Embryonic facial prominence (tissue), 1 donor: ENCODE measurements around the gene RNU1-1.
"Not testable (repeated sequence)": the region's sequence is repeated elsewhere in the genome, so short reads cannot be mapped to it uniquely, and the experiment has no call there.

Source experiments
- DNase-seq: peaks from one replicate; pipeline ENCODE4 v3.0.0-alpha.2; 2016; ENCODE audit errors: extremely low spot score

RNU1-1 gene

DNA sequence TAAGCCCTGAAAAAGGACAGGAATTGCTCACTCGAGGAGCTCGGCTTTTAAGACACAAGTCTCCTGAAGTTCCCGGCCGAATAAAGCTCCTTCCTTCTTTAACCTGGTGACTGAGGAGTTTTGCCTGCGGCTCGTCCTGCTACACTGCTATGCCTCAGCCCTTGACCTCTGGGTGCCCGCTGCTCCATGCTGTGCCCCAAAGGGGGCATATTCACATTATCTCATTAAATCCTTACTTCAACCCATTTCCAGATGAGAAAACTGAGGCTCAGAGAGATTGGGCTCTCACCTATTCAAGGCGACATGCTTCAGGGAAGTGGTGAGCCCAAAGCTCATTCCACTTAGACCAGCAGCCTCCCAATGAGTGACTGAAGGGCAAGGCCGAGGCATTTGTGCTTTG lies 20.4 kb downstream of the RNU1-1 start:
- not testable (repeated sequence) for DNase-seq

DNA sequence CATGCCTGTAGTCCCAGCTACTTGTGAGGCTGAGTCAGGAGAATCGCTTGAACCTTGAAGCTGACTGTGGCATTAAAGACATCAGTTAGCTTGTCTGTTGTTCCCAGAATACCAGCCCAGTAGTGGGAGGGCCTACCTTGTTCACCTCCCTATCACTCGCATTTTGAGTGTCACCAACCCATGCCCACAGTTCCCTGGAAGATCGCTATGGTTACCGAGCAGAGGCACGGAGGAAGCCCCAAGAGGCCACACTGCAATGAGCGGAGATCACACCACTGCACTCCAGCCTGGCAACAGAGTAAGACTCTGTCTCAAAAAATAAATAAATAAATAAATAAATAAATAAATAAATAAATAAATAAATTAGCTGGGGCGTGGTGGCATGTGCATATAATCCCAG lies 21.1 kb downstream of the RNU1-1 start:
- DNase-seq, result not testable (repeated sequence)

DNA sequence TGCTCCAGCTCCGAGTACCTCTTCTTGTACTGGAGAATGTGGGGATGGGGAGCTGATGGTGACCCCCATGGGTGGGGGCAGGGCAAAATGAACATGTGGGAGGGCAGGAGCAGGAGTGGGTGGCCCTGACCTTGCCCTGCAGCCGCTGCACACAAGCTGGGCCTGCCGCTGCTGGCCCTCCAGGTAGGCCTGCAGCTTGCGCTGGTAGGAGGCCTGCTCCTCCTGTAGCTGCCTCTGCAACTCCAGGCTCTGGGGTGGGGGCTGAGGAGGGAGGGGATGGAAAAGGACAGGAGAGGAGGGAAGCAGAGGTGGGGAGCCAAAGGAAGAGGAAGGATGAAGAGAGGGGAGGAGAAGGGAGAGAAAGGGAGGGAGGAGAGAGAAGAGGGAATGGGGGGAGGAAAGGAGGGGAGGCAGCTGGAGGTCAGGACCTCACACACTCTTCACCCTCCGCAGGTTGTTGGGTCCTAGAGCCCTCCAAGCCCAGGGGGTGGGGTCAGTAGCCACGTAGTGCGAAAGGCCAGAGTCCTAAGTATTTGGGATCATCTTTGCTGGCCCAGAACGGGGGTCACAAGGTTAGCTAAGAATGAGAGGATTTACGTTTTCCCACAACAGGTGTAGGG lies 22.9 kb downstream of the RNU1-1 start:
- no peak for DNase-seq

DNA sequence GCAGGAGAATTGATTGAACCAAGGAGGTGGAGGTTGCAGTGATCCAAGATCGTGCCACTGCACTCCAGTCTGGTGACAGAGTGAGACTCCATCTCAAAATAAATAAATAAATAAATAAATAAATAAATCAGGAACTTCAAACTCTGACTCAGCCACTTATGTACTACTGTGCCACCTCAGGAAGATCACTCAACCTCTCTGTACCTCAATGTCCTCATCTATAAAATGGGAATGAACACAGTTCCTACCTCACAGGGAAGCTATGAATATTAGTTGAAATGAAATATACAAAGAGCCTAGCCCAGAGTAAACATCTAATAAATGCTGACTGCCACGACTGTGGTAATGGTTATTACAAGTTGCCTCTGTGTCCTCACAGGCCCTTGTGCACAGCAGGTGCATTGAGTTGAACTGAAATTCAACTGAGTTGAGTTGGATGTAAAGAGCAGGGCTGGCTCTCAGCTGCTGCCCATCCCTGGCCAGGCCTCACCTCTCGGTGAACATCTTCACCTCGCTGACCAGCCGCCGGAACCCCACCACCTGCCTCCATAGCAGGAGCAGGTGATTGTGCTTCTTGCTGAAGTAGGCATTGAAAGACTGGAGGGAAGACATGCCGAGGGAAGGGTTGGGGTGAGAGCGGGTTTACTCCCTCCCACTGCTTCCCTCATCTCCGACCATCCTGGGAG lies 24.7 kb downstream of the RNU1-1 start:
- DNase-seq, result not testable (repeated sequence)

DNA sequence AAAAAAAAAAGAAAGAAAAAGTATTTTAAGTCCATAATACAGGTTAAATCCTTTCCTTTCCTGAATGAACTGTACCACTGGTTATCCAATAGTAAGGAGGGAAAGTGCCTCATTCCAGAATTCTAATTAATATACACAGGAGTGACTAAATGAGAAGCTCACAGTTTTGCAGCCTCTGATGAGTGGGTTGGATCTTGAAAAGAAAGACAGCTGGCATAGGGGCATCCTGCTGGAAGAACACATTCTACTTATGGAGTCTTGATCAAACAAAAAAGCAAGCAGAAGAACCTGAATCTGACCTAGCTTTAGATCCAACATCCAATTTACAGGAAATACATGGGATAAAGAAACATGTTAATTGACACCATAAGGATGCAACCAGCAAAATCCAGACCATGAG lies 27.1 kb downstream of the RNU1-1 start:
- not testable (repeated sequence) for DNase-seq

DNA sequence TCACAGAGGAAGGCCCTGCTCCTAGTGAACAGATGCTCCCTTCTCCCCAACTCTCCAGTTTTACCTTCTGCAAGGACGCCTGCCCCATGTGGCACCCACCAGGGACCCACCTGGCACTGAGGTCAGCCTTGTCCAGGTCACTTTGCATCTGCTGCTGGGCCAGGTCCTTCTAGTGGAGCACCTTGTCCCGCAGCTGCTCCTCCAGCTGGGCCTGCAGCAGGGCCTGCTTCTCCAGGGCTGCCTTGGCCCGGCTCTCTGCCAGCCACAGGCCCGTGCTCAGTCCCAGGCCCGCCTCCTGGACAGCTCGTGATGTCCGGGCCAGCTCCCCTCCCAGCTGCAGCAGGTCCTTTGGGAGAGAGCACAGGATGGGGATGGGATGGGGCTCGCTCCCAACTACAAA lies 27.8 kb downstream of the RNU1-1 start:
- not testable (repeated sequence) for DNase-seq

DNA sequence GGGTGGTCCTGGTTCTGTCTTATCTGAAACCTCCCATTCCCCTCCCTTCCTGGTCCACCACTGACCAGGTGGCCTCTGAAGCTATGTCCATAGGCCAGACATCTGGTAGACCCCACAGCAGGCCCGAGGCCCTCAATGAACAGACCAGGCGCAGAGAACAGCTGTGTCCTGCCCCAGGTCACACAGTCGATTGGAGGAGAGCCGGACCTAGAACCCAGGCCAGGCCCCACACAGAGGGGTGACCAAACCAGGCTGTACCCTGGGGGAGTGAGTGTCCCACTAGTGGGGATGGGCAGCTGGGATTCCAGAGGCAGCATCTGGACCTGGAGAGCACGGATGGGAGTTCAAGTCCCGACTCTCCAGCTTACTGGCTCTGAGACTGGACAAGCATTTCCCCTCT lies 29.2 kb downstream of the RNU1-1 start:
- DNase-seq, result no peak

DNA sequence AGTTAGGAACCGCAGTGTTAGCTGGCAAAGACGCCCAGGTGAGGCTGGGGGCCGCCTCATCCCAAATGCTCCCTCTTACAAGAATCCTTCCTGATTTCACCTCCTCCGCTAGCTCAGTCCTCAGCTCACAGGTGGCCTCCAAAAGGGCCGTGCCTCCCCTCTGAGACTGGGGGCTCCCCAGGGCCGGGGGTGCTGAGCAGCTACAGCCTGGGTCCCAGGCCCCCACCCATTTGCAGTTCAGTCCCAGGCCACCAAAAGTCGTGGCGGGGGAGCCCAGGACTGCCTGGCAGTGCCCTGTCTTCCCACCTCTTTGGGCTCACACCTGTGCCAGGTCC lies 29.6 kb downstream of the RNU1-1 start:
- DNase-seq, result no peak

DNA sequence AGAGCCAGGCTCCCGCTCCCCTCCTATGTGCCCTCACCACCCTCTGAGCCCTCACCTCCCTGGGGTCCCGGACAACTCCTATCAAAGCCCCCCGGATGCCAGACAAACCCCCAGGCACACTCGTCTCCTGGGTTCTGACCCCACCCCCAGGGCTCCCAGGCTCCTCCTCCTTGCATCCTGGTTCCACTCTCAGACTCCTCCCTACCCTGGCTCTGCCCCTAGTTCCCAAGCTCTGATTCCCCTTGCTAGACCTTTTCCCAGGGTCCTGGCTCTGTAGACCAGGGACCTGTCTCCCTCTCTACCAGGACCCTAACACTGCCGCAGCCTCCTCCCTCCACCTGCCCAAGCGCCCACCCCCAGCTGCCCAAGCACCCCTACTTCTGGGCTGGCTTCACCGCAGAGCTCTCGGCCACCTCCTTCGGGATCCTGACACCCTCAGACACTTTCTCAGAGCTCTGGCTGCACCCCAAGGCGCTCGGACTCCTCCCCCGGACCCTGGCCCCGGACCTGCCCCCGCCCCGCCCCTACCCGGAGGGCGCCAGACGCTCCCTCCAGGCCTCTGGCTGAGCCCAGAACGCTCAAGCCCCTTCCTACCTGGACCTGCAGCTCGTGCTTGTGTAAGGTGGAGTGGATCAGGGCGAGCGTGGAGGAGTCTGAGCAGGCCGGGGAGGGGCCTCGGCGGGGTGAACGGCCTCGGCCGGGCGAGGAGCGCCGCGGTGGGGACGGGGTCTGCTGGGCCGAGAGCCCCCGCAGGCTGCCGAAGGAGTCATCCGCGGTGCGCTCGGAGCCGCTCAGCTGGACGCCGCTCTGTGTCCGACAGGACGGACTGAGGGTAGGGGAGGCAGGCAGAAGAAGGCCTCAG lies 30.2 kb downstream of the RNU1-1 start:
- DNase-seq, result not testable (repeated sequence)

DNA sequence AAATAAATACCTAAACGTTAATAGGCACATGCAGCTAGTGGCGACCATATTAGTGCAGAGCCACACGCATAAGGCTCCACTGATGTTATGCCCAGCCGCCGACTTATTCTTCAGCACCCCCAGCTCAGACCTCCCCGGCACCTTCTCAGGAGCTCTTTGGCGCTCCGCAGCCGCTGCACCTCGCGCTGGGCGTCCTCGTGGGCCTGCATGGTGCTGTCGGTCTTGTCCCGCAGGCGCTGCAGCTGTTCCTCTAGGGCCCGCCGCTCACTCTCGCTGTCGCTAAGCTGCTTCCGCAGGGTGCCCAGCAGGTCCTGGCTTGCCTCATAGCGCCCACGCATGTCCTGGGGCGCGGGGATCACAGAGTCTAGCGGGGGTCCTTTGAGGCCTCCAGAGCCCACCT lies 30.9 kb downstream of the RNU1-1 start:
- DNase-seq, result not testable (repeated sequence)

DNA sequence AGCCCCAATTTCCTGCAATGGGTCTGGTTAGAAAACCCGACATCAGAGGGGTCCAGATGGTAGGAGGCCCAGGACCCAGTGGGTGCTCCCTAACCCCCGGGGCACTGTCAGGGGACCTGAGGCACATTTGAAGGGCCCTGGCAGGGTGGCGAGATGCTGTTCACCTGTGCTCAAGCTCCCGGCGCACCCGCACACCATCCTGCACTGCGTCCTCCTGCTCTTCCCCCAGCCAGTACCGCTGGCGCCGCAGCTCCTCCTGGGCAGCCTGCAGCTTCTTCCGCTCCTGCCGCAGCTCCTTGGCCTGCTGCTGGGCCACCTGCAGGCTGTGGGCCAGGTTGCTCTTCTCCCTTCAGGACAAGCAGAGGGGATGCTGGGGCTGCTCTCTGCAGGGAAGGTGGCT lies 36.0 kb downstream of the RNU1-1 start:
- no peak for DNase-seq

DNA sequence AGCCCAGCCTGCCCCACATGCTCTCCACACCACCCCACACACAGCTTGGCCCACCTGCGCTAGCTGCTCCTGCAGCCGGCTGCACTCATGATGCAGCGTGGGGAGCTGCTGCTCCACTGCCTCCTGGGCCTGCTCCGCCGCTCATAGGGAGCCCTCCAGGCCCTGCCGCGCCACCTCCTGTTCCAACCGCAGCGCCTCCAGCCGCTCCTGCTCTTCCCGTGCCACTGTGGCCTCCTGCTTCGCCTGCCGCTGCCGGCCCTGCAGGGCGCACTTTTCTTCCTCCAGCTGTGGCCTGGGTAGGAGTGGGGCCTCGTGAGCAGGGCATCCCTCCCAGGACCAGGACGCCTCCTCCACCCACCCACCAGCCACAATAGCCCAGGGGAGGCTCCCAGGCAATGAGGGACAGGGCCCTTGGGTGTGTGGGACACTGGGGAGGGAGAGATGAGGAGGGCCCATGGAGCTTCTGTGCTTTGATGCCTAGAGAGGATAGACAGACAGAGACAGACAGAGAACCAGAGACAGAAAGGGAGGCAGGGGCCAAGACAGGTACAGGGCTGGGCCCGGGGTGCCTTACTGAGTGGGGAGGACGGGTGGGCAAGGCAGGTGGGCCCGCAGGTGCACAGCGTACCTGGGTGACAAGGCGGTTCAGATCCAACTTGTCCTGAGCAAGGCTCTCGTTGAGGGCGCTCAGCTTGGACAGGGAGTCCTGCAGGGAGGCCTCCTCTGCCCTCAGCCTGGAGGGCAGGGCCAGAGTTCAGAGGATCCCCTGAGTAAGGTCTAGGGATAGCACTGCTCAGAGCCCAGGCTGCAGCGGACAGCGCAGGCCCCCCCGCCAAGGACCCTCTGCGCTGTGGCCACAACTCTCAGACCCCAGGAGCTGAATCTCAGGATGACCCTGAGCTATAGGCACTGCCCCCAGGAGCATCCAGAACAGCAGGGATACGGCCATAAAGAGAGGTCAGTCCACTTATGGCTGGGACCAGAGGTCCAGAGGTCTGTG lies 38.0 kb downstream of the RNU1-1 start:
- not testable (repeated sequence) for DNase-seq

DNA sequence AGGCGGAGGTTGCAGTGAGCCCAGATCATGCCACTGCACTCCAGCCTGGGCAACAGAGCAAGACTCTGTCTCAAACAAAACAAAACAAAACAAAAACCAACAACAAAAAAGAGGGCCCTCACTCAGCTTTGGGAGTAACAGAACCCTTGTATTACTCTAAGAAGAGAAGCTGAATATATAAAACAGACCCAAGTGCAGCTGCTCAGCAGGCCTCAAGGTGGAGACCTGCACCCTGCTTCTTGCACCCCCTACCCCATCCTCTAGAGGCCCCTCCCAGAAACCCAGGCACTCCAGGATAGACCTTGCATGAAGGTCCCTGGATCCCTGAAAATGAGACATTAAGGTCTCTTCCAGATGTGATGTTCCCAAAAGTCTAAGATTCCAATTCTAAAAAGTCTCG lies 39.2 kb downstream of the RNU1-1 start:
- DNase-seq, result not testable (repeated sequence)

DNA sequence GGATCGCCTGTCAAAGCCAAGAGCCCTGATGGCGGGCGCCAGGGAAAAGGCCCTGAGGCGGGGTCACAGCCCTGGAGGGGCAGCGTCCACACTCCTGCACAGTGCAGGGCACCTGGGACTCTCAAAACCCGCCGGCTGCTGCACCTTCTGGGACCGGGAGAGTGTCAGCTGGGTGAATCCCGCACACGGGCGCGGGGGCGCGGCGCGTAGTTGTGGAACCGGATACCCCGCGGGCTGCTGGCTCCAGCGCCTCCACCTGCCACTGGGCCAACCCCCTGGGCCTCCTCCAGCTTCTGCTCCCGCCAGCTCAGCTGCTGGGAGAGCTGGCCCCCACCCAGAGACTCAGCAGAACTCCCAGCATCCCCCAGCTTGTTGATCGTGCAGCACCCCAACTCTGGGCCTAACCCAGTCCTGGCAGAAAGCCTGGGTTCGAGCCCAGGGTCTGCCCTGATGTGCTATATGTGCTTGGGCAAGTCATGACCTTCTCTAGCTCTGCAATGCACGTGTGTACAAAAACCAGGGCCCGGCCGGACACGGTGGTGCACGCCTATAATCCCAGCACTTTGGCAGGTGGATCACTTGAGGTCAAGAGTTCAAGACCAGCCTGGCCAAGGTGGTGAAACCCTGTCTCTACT lies 39.8 kb downstream of the RNU1-1 start:
- DNase-seq, result no peak

DNA sequence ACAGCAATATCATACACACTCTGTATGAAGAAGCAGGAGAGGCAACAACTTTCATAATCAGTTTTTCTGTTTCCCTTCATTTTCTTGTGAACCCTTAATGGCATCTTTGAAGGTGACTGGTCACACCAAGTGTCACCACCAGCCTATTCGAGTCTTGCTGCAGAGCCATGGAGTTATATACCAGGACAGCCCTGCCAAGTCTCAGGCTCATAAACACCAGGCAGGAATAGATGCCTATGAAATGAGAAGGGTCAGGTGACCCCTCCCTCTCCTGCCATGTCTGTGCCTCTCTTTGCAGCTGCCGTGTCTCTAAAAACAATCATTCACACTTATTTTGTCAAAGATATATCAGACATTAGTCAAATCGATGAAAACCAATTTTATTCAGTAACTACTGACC lies 45.5 kb downstream of the RNU1-1 start:
- no peak for DNase-seq

DNA sequence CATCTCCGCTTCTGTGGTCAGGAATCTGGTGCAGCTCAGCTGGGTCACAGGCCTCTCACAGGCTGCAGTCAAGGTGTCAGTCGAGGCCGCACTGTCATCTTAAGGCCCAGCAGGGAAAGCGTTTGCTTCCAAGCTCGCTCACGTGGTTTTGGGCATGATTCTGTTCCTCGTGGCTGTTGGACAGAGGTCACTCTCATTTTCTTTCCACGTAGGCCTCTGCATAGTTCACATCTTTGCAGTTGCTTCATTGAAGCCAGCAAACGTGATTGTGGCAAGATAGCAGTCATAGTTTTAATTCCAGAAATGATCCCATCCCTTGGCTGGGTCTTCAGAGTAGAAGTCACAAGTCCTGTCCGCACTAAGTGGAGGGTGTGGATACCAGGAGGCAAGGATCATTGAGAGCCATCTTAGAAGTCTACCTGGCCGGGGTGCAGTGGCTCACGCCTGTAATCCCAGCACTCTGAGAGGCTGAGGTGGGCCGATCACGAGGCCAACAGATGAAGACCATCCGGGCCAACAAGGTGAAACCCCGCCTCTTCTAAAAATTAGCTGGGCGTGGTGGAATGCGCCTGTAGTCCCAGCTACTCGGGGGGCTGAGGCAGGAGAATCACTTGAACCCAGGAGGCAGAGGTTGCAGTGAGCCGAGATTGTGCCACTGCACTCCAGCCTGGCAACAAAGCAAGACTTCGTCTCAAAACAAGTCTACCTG lies 49.0 kb downstream of the RNU1-1 start:
- no peak for DNase-seq
